Measurements from ENCODE around the gene MRPL12. TPM values are rescaled to one million over a fixed set of nuclear protein-coding genes. Genes with fewer than 3 reads are reported as not detected.
A peak's percentile ranks its signal among the peaks of the same experiment; 100 is the strongest.

The MRPL12 gene
- total and polyA plus RNA-seq, 2 of the 13 experiments (the other 11 are each of a cell fraction or from before 2014, with no cell fraction given): 39.1 to 94.1 TPM

DNA sequence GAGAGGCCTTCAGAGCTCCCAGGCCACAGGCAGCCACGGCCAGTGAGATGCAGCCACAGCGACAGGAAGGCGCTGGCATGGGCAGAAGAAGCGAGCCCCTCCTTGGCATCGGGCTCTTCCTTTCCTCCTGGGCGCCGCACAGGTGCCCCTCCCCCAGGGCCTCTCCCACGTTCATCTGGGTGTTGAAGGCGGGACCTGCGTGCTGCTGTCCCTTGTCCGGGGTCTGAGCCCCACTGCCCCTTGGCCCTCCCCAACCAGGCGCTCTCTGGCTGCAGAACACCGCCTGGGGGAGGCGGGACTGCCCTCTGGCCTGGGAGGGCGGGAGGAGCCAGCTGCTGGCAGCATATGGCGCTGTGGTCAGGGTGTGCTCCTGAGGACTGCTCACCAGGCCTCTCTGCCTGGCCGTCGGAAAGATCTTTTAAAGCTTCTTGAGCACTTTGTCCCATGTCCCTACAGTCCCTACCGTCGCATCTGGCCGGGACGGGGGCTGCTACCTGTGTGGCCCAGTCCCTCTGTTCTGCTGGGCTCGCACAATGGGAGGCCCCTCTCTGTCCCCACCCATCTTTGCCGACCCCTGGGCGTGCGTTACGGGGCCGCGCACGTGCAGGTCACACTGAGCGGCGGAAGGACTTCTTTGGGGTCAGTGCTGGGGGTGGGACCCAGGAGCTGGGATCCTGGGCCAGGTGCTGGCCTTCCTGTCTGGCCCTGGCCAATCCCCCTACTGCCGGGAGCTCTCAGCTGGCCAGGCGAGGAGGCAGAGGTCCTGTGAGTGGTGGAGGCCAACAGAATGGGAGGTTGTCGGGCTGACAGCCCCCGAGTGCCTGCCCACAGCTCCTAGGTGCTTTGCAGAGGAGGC, 10.6 kb downstream of the MRPL12 start (continued):
- TF ChIP-seq ZNF558 (CRISPR knock-in tag; IDR thresholded peaks at IDR 0.05; ENCODE audit: borderline replicate concordance) (peak; percentile 60; the same call in 1 of the 2 replicates), KLF16 (CRISPR knock-in tag; IDR thresholded peaks at IDR 0.05) (peak in 1 of 2 experiments; percentile 94; a peak in 2 of 4 replicates), MYNN (CRISPR knock-in tag; IDR thresholded peaks at IDR 0.05; ENCODE audit: low read depth) (peak; percentile 27; the same call in 1 of the 2 replicates), ZNF292 (CRISPR knock-in tag; IDR thresholded peaks at IDR 0.05; ENCODE audit: borderline replicate concordance, low read depth) (peak; percentile 92), SCMH1 (CRISPR knock-in tag; IDR thresholded peaks at IDR 0.05; ENCODE audit: borderline replicate concordance) (no peak), SALL2 (CRISPR knock-in tag; IDR thresholded peaks at IDR 0.05) (peak; percentile 85), TBL1XR1 (IDR thresholded peaks at IDR 0.05; ENCODE audit: borderline replicate concordance, low read length, partially characterized antibody) (no peak), AKAP8 (CRISPR knock-in tag; IDR thresholded peaks at IDR 0.05) (peak; percentile 95), TCF7 (IDR thresholded peaks at IDR 0.05; ENCODE audit: low read depth) (no peak)
- TF ChIP-seq, protein P1, sequence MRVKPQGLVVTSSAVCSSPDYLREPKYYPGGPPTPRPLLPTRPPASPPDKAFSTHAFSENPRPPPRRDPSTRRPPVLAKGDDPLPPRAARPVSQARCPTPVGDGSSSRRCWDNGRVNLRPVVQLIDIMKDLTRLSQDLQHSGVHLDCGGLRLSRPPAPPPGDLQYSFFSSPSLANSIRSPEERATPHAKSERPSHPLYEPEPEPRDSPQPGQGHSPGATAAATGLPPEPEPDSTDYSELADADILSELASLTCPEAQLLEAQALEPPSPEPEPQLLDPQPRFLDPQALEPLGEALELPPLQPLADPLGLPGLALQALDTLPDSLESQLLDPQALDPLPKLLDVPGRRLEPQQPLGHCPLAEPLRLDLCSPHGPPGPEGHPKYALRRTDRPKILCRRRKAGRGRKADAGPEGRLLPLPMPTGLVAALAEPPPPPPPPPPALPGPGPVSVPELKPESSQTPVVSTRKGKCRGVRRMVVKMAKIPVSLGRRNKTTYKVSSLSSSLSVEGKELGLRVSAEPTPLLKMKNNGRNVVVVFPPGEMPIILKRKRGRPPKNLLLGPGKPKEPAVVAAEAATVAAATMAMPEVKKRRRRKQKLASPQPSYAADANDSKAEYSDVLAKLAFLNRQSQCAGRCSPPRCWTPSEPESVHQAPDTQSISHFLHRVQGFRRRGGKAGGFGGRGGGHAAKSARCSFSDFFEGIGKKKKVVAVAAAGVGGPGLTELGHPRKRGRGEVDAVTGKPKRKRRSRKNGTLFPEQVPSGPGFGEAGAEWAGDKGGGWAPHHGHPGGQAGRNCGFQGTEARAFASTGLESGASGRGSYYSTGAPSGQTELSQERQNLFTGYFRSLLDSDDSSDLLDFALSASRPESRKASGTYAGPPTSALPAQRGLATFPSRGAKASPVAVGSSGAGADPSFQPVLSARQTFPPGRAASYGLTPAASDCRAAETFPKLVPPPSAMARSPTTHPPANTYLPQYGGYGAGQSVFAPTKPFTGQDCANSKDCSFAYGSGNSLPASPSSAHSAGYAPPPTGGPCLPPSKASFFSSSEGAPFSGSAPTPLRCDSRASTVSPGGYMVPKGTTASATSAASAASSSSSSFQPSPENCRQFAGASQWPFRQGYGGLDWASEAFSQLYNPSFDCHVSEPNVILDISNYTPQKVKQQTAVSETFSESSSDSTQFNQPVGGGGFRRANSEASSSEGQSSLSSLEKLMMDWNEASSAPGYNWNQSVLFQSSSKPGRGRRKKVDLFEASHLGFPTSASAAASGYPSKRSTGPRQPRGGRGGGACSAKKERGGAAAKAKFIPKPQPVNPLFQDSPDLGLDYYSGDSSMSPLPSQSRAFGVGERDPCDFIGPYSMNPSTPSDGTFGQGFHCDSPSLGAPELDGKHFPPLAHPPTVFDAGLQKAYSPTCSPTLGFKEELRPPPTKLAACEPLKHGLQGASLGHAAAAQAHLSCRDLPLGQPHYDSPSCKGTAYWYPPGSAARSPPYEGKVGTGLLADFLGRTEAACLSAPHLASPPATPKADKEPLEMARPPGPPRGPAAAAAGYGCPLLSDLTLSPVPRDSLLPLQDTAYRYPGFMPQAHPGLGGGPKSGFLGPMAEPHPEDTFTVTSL (CRISPR knock-in tag; IDR thresholded peaks at IDR 0.05; ENCODE audit: borderline replicate concordance): peak; percentile 12; the same call in 1 of the 2 replicates
- TF ChIP-seq, protein P2, sequence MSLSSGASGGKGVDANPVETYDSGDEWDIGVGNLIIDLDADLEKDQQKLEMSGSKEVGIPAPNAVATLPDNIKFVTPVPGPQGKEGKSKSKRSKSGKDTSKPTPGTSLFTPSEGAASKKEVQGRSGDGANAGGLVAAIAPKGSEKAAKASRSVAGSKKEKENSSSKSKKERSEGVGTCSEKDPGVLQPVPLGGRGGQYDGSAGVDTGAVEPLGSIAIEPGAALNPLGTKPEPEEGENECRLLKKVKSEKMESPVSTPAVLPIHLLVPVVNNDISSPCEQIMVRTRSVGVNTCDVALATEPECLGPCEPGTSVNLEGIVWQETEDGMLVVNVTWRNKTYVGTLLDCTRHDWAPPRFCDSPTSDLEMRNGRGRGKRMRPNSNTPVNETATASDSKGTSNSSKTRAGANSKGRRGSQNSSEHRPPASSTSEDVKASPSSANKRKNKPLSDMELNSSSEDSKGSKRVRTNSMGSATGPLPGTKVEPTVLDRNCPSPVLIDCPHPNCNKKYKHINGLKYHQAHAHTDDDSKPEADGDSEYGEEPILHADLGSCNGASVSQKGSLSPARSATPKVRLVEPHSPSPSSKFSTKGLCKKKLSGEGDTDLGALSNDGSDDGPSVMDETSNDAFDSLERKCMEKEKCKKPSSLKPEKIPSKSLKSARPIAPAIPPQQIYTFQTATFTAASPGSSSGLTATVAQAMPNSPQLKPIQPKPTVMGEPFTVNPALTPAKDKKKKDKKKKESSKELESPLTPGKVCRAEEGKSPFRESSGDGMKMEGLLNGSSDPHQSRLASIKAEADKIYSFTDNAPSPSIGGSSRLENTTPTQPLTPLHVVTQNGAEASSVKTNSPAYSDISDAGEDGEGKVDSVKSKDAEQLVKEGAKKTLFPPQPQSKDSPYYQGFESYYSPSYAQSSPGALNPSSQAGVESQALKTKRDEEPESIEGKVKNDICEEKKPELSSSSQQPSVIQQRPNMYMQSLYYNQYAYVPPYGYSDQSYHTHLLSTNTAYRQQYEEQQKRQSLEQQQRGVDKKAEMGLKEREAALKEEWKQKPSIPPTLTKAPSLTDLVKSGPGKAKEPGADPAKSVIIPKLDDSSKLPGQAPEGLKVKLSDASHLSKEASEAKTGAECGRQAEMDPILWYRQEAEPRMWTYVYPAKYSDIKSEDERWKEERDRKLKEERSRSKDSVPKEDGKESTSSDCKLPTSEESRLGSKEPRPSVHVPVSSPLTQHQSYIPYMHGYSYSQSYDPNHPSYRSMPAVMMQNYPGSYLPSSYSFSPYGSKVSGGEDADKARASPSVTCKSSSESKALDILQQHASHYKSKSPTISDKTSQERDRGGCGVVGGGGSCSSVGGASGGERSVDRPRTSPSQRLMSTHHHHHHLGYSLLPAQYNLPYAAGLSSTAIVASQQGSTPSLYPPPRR (CRISPR knock-in tag; IDR thresholded peaks at IDR 0.05; ENCODE audit: borderline replicate concordance): peak; percentile 79
- TF ChIP-seq, protein P3, sequence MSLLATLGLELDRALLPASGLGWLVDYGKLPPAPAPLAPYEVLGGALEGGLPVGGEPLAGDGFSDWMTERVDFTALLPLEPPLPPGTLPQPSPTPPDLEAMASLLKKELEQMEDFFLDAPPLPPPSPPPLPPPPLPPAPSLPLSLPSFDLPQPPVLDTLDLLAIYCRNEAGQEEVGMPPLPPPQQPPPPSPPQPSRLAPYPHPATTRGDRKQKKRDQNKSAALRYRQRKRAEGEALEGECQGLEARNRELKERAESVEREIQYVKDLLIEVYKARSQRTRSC (CRISPR knock-in tag; IDR thresholded peaks at IDR 0.05; ENCODE audit: low read depth): 0 out of 2 replicates have a peak, but pooled peaks have one; percentile 52

All from HepG2 (cell line).